ENCODE measurements around the gene NACC1. TPM values are rescaled to one million over a fixed set of nuclear protein-coding genes. Genes with fewer than 3 reads are reported as not detected.

NACC1 gene
- total RNA-seq, 1 experiment from 2014 or later = 133 TPM

DNA sequence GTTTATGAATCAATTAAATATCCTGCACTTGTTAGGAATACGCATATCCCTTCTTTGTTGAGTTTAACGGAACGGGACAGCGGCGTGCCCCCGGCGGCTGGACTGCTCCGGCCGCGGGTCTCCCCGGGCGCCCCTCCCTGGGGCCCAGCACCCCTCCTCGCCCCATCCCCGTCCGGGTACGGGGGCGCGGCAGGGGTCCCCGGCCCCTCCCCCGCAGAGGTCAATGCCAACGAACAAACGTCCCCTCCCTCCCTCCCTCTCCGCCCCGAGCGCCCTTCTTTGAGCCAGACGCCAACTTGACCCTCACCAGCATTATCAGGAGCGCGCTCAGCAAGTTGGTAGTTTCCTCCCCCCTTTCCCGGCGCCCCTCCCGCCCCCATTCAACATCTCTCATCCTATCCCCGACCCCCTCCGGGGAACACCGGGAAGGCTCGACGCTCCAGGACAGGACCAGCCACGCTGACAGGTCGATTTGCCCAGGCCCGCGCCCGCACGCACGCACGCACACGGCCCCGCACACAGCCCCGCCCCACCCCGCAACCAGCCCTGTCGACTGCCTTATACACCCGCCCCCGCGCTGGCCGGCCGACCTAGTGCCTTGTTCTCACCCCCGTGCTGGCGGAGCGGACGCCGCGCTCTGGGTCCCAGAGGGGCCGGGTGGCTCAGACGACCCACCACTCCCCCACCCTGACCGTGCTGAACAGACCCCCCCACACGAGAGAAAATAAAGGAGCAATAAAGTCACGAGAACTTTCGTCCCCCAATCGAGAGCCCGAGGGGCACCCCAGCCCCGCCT is 20.4 kb upstream of the NACC1 start:
- POLR2A ChIA-PET (ENCODE audit: unreplicated experiment) = no interaction called here
- H3K27ac ChIP-seq = no peak overlapping the region
- CTCF ChIA-PET = no interaction called here

DNA sequence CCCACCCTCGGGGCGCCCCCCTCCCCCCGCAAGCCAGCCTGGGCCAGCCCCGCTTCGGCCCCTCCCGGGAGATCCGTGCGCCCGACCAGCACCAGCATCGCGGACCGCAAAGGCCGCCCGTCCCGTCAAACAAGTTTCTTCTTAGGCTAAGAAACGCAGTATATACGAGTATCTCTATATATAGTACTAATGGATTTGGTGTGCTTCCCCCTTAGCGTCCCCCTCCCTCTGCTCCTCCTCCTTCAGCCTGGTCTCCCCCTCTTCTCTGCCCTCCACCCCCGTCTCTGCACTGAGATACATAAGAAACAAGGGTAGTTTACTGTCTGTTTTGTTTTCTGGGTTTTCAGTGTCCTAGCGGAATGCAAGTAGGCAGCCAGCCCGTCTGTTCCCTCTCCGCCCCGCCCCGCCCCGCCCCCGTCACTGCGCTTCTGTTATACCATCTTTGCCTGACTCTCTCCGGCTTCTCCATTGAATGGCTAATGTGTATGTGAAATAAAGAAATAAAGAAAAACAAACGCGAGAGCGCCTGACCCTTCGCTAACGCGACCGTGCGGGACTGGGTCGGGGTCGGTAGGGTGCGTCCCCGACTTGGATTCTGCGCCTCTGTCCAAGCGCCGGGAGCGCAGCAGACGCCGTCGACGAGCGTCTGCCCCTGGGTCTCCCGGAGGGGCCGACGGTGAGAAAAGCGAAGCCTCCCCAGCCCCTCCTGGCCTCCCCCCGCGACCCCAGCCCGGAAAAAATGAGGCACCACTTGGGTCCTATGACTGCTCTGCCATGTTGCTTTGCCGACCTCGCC is 19.6 kb upstream of the NACC1 start:
- 0 out of 2 replicates have a peak overlapping the region, but pooled peaks have one; percentile 32 for H3K4me2 ChIP-seq
- TF ChIP-seq EZH2 (IDR thresholded peaks at IDR 0.05; ENCODE audit: low read depth) = no peak
- TF ChIP-seq, protein P1, sequence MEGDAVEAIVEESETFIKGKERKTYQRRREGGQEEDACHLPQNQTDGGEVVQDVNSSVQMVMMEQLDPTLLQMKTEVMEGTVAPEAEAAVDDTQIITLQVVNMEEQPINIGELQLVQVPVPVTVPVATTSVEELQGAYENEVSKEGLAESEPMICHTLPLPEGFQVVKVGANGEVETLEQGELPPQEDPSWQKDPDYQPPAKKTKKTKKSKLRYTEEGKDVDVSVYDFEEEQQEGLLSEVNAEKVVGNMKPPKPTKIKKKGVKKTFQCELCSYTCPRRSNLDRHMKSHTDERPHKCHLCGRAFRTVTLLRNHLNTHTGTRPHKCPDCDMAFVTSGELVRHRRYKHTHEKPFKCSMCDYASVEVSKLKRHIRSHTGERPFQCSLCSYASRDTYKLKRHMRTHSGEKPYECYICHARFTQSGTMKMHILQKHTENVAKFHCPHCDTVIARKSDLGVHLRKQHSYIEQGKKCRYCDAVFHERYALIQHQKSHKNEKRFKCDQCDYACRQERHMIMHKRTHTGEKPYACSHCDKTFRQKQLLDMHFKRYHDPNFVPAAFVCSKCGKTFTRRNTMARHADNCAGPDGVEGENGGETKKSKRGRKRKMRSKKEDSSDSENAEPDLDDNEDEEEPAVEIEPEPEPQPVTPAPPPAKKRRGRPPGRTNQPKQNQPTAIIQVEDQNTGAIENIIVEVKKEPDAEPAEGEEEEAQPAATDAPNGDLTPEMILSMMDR (conservative IDR thresholded peaks at IDR 0.05) = no peak

More for the DNA sequence above, 20.4 kb upstream of the NACC1 start:
- Histone ChIP-seq H3K9me2 (ENCODE audit: insufficient read depth) (no peaks in the 10 kb centered on the region), H4K20me1 (ENCODE audit: insufficient read depth) (no peaks in the 10 kb centered on the region), H3K27me3 (ENCODE audit: insufficient read depth, low read depth) (no peaks in the 10 kb centered on the region), H3K9me3 (ENCODE audit: insufficient read depth, low read depth) (no peaks in the 10 kb centered on the region), H3K4me1 (replicated peaks; ENCODE audit: insufficient read depth) (peaks cover 9% of the 10 kb centered on the region; the same call in 1 of the 2 replicates), H3K4me3 (no peak overlapping the region), H3K4me2 (no peak overlapping the region), H3K79me2 (ENCODE audit: low read depth) (no peaks in the 10 kb centered on the region), H3F3A (ENCODE audit: insufficient read depth, low read depth) (peaks cover 5% of the 10 kb centered on the region; the same call in 1 of the 2 replicates), H3K36me3 (ENCODE audit: low read depth) (no peaks in the 10 kb centered on the region), H2AFZ (no peak overlapping the region)
- no TSS peak for BruUV-seq (replicated peaks)
- intact Hi-C loops (cut with micrococcal nuclease; ENCODE audit: unreplicated experiment) = no loop called here
- TF ChIP-seq, protein P1 (conservative IDR thresholded peaks at IDR 0.05) = no peak
- no peak for TF ChIP-seq EZH2 (IDR thresholded peaks at IDR 0.05; ENCODE audit: low read depth)
- no peak for DNase-seq

More for the DNA sequence above, 19.6 kb upstream of the NACC1 start:
- BruUV-seq (replicated peaks) = no TSS peak
- H2AFZ ChIP-seq = no peak overlapping the region
- ChIA-PET POLR2A (ENCODE audit: unreplicated experiment) (no interaction called here), CTCF (no interaction called here)
- H3K4me1 ChIP-seq (replicated peaks; ENCODE audit: insufficient read depth) = peaks cover 9% of the 10 kb centered on the region; the same call in 1 of the 2 replicates
- peaks cover 4% of the 10 kb centered on the region; the same call in 1 of the 2 replicates for H4K20me1 ChIP-seq (ENCODE audit: insufficient read depth)
- no peaks in the 10 kb centered on the region for H3K27me3 ChIP-seq (ENCODE audit: insufficient read depth, low read depth)
- no peaks in the 10 kb centered on the region for H3K79me2 ChIP-seq (ENCODE audit: low read depth)
- no peak overlapping the region for H3K4me3 ChIP-seq
- H3K36me3 ChIP-seq (ENCODE audit: low read depth) = no peaks in the 10 kb centered on the region
- no peaks in the 10 kb centered on the region for H3K9me3 ChIP-seq (ENCODE audit: insufficient read depth, low read depth)
- peaks cover 5% of the 10 kb centered on the region; the same call in 1 of the 2 replicates for H3F3A ChIP-seq (ENCODE audit: insufficient read depth, low read depth)
- DNase-seq = peak in 1 of 2 experiments; percentile 32
- no peaks in the 10 kb centered on the region for H3K9me2 ChIP-seq (ENCODE audit: insufficient read depth)
- H3K27ac ChIP-seq = no peak overlapping the region
- intact Hi-C loops (cut with micrococcal nuclease; ENCODE audit: unreplicated experiment) = no loop called here
